Measurements from ENCODE around the gene INTS11. TPM values are rescaled to one million over a fixed set of nuclear protein-coding genes. Genes with fewer than 3 reads are reported as not detected.

INTS11 gene
- total RNA-seq, 1 experiment from 2014 or later, result 254 TPM

DNA sequence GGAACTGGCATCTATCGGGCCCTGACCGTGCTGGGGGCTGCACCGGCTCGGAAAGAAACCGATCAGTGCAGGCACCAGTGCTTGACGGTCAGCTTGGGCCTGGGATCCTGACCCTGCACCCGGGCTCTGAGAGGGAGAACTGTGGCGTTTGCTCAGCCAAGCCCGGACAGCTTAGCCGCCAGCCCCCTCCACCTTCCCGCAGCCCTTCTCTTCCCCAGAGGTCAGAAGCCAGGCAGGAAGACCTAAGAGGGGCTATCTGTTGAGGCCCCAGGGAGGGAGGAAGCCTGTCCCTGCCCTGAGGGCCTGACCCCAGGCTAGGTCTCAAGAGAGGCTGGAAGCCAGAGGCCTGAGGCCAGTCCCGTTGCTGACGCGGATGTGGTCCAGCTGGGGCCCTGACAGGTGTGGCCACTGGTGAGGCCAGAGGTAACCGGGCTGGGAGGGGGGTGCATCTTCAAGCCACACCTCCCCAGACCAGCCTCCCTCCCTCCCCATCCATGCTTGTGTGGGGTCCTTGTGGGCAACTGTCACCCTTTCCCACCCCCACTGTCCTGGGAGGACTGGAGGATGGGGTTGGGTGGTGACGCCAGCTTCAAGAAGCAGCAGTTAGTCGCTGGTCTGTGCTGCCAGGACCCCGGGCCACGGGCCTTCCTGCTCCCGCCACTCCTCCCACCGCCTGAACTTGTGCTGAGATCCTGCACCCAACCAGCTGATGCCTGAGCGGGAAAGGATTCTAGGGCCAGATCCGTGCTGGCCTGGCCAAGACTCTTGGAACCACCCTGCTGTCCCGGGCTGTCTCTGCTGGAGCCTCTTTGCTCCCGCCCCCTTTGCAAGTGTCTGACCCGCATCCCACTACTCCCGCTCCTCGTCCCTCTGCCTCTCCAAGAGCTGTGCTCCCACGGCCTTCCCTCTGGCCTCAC, 27.3 kb upstream of the INTS11 start:
- Histone ChIP-seq H3K4me3 (ENCODE audit: low read length) (peak overlapping the region; percentile 22; the same call in 1 of the 2 replicates), H3K9me2 (replicated peaks; ENCODE audit: low read length) (no peaks in the 10 kb centered on the region), H3K27ac (ENCODE audit: low read length) (no peak overlapping the region), H3K27me3 (ENCODE audit: low read length) (no peaks in the 10 kb centered on the region), H3K9me3 (ENCODE audit: low read length) (no peaks in the 10 kb centered on the region), H3K79me2 (ENCODE audit: low read length) (peaks cover 37% of the 10 kb centered on the region), H3F3A (ENCODE audit: low read length, unreplicated experiment) (peaks cover 3% of the 10 kb centered on the region), H3K36me3 (ENCODE audit: low read depth, low read length) (no peaks in the 10 kb centered on the region), H3K9ac (ENCODE audit: low read length) (no peak overlapping the region), H4K20me1 (ENCODE audit: low read length) (no peaks in the 10 kb centered on the region), H2AFZ (ENCODE audit: low read length) (no peak overlapping the region), H3K4me2 (ENCODE audit: low read length) (peak overlapping the region; percentile 24), H3K4me1 (ENCODE audit: insufficient read depth, low read length) (peaks cover 37% of the 10 kb centered on the region)
- DNase-seq (no peak), ATAC-seq (no peak)
- intact Hi-C loops (cut with micrococcal nuclease), result no loop called here
- TF ChIP-seq, protein P1, sequence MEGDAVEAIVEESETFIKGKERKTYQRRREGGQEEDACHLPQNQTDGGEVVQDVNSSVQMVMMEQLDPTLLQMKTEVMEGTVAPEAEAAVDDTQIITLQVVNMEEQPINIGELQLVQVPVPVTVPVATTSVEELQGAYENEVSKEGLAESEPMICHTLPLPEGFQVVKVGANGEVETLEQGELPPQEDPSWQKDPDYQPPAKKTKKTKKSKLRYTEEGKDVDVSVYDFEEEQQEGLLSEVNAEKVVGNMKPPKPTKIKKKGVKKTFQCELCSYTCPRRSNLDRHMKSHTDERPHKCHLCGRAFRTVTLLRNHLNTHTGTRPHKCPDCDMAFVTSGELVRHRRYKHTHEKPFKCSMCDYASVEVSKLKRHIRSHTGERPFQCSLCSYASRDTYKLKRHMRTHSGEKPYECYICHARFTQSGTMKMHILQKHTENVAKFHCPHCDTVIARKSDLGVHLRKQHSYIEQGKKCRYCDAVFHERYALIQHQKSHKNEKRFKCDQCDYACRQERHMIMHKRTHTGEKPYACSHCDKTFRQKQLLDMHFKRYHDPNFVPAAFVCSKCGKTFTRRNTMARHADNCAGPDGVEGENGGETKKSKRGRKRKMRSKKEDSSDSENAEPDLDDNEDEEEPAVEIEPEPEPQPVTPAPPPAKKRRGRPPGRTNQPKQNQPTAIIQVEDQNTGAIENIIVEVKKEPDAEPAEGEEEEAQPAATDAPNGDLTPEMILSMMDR (conservative IDR thresholded peaks at IDR 0.05; ENCODE audit: low read depth, low read length), result no peak
- TF ChIP-seq EZH2 (IDR thresholded peaks at IDR 0.05; ENCODE audit: low read length, unreplicated experiment), result no peak
- TF ChIP-seq EZH2phosphoT487 (IDR thresholded peaks at IDR 0.05; ENCODE audit: borderline replicate concordance, low read length), result no peak
- no TSS peak for BruUV-seq (replicated peaks)
- ChIA-PET CTCF (no interaction called here), POLR2A (ENCODE audit: unreplicated experiment) (no interaction called here)

DNA sequence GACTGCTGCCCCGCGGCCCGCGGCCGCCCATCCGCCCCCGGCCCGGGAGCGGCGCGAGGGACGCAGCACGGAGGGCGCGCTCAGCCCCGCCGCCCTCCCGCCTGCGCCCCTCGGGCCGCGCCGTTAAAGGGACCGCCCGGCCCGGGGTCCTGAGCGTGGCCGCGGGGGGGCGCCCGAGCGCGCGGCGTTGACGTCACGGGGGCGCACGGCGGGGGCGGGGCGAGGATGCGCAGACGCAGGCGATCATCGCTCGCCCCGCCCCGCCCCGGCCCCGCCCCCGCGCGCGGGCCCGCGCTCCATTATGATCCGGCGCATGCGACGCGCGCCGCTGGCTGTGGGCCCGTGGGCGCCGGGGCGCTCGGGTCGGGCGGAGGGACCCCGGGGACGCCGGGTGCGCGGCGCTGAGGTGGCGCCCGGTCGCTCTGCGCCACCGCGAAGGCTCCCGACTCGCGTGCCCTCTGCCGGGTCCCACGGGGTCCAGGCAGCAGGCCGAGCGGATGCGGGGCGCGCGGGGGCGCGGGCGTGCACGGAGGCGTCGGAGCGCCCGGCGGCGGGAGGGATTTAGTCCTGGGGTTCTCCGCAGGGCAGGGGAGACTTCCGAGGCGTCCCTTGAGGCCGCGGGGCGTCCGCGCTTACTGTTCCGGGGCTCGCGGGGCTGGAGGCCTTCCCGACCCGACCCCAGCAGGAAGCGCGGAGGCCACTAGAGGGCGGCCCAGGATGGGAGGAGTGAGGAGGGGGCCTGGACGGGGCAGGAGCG, 25.0 kb upstream of the INTS11 start, which contains the start of gene DVL1:
Gene DVL1 (minus strand): TSS at position 163 of the 757 bp plus-strand sequence. CDS start 353 bp downstream, outside the sequence.
- ATAC-seq, result peak; percentile 5
- intact Hi-C loops (cut with micrococcal nuclease), result loop anchor here (2.0 kb wide), 1 partner anchor 41 kb away; the partner anchor contains the start of gene PUSL1
- no peaks in the 10 kb centered on the region for H3K9me2 ChIP-seq (replicated peaks; ENCODE audit: low read length)
- peak within 1 kb of the TSS; percentile 93 for H3K9ac ChIP-seq (ENCODE audit: low read length)
- TF ChIP-seq EZH2phosphoT487 (IDR thresholded peaks at IDR 0.05; ENCODE audit: borderline replicate concordance, low read length), result no peak
- TF ChIP-seq, protein P1 (conservative IDR thresholded peaks at IDR 0.05; ENCODE audit: low read depth, low read length), result peak; percentile 60
- H3K27ac ChIP-seq (ENCODE audit: low read length), result peak within 1 kb of the TSS; percentile 97
- H4K20me1 ChIP-seq (ENCODE audit: low read length), result no peaks in the 10 kb centered on the region
- H3K4me3 ChIP-seq (ENCODE audit: low read length), result peak within 1 kb of the TSS; percentile 91
- ChIA-PET POLR2A (ENCODE audit: unreplicated experiment) (no interaction called here), CTCF (no interaction called here)
- H3K4me2 ChIP-seq (ENCODE audit: low read length), result peak within 1 kb of the TSS; percentile 98
- BruUV-seq (replicated peaks), result no TSS peak
- H2AFZ ChIP-seq (ENCODE audit: low read length), result peak within 1 kb of the TSS; percentile 62; the same call in 1 of the 2 replicates
- no peaks in the 10 kb centered on the region for H3K27me3 ChIP-seq (ENCODE audit: low read length)
- H3K4me1 ChIP-seq (ENCODE audit: insufficient read depth, low read length), result peaks cover 54% of the 10 kb centered on the region
- H3K36me3 ChIP-seq (ENCODE audit: low read depth, low read length), result no peaks in the 10 kb centered on the region
- H3F3A ChIP-seq (ENCODE audit: low read length, unreplicated experiment), result peaks cover 3% of the 10 kb centered on the region
- no peaks in the 10 kb centered on the region for H3K9me3 ChIP-seq (ENCODE audit: low read length)
- DNase-seq, result peak; percentile 75
- peaks cover 59% of the 10 kb centered on the region for H3K79me2 ChIP-seq (ENCODE audit: low read length)

Measured in PC-3 (cell line).